HS-5 (cell line): ENCODE measurements around the gene MAPKAPK2.
"Not testable (repeated sequence)": the region's sequence is repeated elsewhere in the genome, so short reads cannot be mapped to it uniquely, and the experiment has no call there.

Experiments used
- DNase-seq: peaks from one replicate; pipeline ENCODE4 v3.0.0-alpha.2; 2012; ENCODE audit warnings: low read depth

The MAPKAPK2 gene

GRCh38 chr1:206744683-206745082 is 60.0 kb downstream of the MAPKAPK2 start:
- DNase-seq, result no peak

GRCh38 chr1:206745301-206745700 is 60.6 kb downstream of the MAPKAPK2 start:
- no peak for DNase-seq

GRCh38 chr1:206748348-206749030 is 63.8 kb downstream of the MAPKAPK2 start:
- DNase-seq, result no peak

- DNase-seq, result no peak
These were observed 67.2 kb downstream of the MAPKAPK2 start for GRCh38 chr1:206751891-206752290.

GRCh38 chr1:206752481-206752880 is 67.8 kb downstream of the MAPKAPK2 start:
- no peak for DNase-seq

- no peak for DNase-seq
These were observed 68.4 kb downstream of the MAPKAPK2 start for GRCh38 chr1:206753141-206753540.

- no peak for DNase-seq
These were observed 69.3 kb downstream of the MAPKAPK2 start for GRCh38 chr1:206754011-206754410.

GRCh38 chr1:206757524-206758266 is 73.0 kb downstream of the MAPKAPK2 start:
- no peak for DNase-seq

- DNase-seq, result no peak
These were observed 75.9 kb downstream of the MAPKAPK2 start for GRCh38 chr1:206760590-206760989.

- no peak for DNase-seq
These were observed 76.6 kb downstream of the MAPKAPK2 start for GRCh38 chr1:206761159-206761768.

GRCh38 chr1:206762741-206763364 is 78.1 kb downstream of the MAPKAPK2 start:
- DNase-seq, result not testable (repeated sequence)

GRCh38 chr1:206765771-206766170 is 81.1 kb downstream of the MAPKAPK2 start:
- not testable (repeated sequence) for DNase-seq

GRCh38 chr1:206766251-206766856 is 81.6 kb downstream of the MAPKAPK2 start:
- peak; percentile 42 for DNase-seq

GRCh38 chr1:206768472-206769303 is 84.0 kb downstream of the MAPKAPK2 start:
- DNase-seq, result no peak

- DNase-seq, result no peak
These were observed 84.6 kb downstream of the MAPKAPK2 start for GRCh38 chr1:206769304-206769731.

GRCh38 chr1:206770531-206771337 is 86.0 kb downstream of the MAPKAPK2 start, which contains the start of gene IL19:
Gene IL19, plus strand, starts transcription at chr1:206770773. Its CDS starts 65,890 bp downstream, at chr1:206836663.
- no peak for DNase-seq

- no peak for DNase-seq
These were observed 86.6 kb downstream of the MAPKAPK2 start for GRCh38 chr1:206771338-206771692.

- no peak for DNase-seq
These were observed 87.7 kb downstream of the MAPKAPK2 start, which contains the start of gene IL10 for GRCh38 chr1:206772243-206772937. Gene IL10, minus strand, starts transcription at chr1:206772494. Its CDS starts 59 bp downstream, at chr1:206772435.

- no peak for DNase-seq
These were observed 89.4 kb downstream of the MAPKAPK2 start for GRCh38 chr1:206774093-206774492.

GRCh38 chr1:206776229-206776628 is 91.5 kb downstream of the MAPKAPK2 start:
- no peak for DNase-seq
